Naive thymus-derived CD4-positive, alpha-beta T cell (primary cell): ENCODE results near the gene LRP4. TPM values are rescaled to one million over a fixed set of nuclear protein-coding genes. Genes with fewer than 3 reads are reported as not detected.
A peak's percentile ranks its signal among the peaks of the same experiment; 100 is the strongest.

Source experiments
- ATAC-seq: fragments of 150-1000 bp; cut with Tn5 transposase; 2 replicates; pipeline ENCODE4 v1.10.0; 2021; ENCODE audit warnings: mild to moderate bottlenecking, moderate library complexity
- CTCF ChIA-PET: fragments of 350-600 bp; sonication (Branson Sonifier 250); formaldehyde crosslinking; loops from one replicate; lab custom pipeline; 2021; ENCODE audit warnings: antibody characterized with exemption; lab: Charles Lee
- POLR2A ChIA-PET: fragments of 350-600 bp; sonication (Branson Sonifier 250); formaldehyde crosslinking; loops from one replicate; lab custom pipeline; 2021; ENCODE audit warnings: antibody characterized with exemption, inconsistent platforms; lab: Charles Lee
- DNase-seq, 9 donors: peaks; one replicate each; pipeline versions ENCODE4 v3.0.0 to v3.0.0-alpha.2; 2020 to 2022; ENCODE audit warnings: mixed read lengths in 1 of 9
- H3K27ac ChIP-seq: one replicate; pipeline ENCODE4 v1.7.0; 2013; ENCODE audit warnings: mild to moderate bottlenecking, low read depth, low read length, moderate library complexity
- H3K27me3 ChIP-seq, 2 donors: one replicate each; pipeline ENCODE4 v1.7.0; 2013; ENCODE audit warnings: low read length in 2 of 2, mild to moderate bottlenecking in 2 of 2, moderate library complexity in 2 of 2; ENCODE audit not compliant: control insufficient read depth in 2 of 2, insufficient read depth in 2 of 2
- H3K36me3 ChIP-seq, 3 experiments: 1 replicate in 2 of 3; 2 replicates in 1 of 3; pipeline ENCODE4 v1.7.0; 2013; ENCODE audit warnings: low read length in 3 of 3, mild to moderate bottlenecking in 3 of 3, moderate library complexity in 1 of 3; ENCODE audit not compliant: insufficient read depth in 3 of 3, control insufficient read depth in 2 of 3
- H3K4me1 ChIP-seq, 2 donors: one replicate each; pipeline ENCODE4 v1.7.0; 2013; ENCODE audit warnings: low read length in 2 of 2, mild to moderate bottlenecking in 2 of 2, moderate library complexity in 1 of 2; ENCODE audit not compliant: control insufficient read depth in 2 of 2, insufficient read depth in 2 of 2
- H3K4me3 ChIP-seq: 2 replicates; pipeline ENCODE4 v1.7.0; 2013; ENCODE audit warnings: mild to moderate bottlenecking, low read length
- H3K9me3 ChIP-seq, 3 experiments: 1 replicate in 2 of 3; 2 replicates in 1 of 3; pipeline ENCODE4 v1.7.0; 2013; ENCODE audit warnings: low read length in 3 of 3; ENCODE audit not compliant: control insufficient read depth in 2 of 3
- H3K27ac Mint-ChIP-seq, 9 donors: one replicate each; pipeline ENCODE4 v1.8.0; 2020 to 2022; ENCODE audit warnings: mixed read lengths in 9 of 9, mild to moderate bottlenecking in 8 of 9, moderate library complexity in 5 of 9, inconsistent platforms in 2 of 9
- H3K27me3 Mint-ChIP-seq, 5 donors: one replicate each; pipeline ENCODE4 v1.8.0; 2021 to 2022; ENCODE audit warnings: mixed read lengths in 5 of 5, mild to moderate bottlenecking in 1 of 5
- H3K36me3 Mint-ChIP-seq, 5 donors: one replicate each; pipeline ENCODE4 v1.8.0; 2020 to 2022; ENCODE audit warnings: mixed read lengths in 5 of 5, mild to moderate bottlenecking in 3 of 5, inconsistent platforms in 1 of 5
- H3K4me1 Mint-ChIP-seq, 7 donors: one replicate each; pipeline ENCODE4 v1.8.0; 2020 to 2022; ENCODE audit warnings: mixed read lengths in 7 of 7, mild to moderate bottlenecking in 3 of 7, inconsistent platforms in 1 of 7
- H3K4me3 Mint-ChIP-seq, 10 donors: one replicate each; pipeline ENCODE4 v1.8.0; 2020 to 2022; ENCODE audit warnings: mild to moderate bottlenecking in 10 of 10, mixed read lengths in 10 of 10, moderate library complexity in 6 of 10, inconsistent platforms in 2 of 10
- H3K9me3 Mint-ChIP-seq, 11 donors: one replicate each; pipeline ENCODE4 v1.8.0; 2020 to 2022; ENCODE audit warnings: mixed read lengths in 11 of 11, mild to moderate bottlenecking in 4 of 11, inconsistent platforms in 1 of 11, moderate library complexity in 1 of 11
- intact Hi-C, 2 donors: fragments of 100-400 bp; cut with micrococcal nuclease; formaldehyde crosslinking; loops; one replicate each; pipeline ENCODE4 v1.15.1; 2023
- polyA plus RNA-seq, 2 donors: library from polyadenylated mRNA; unstranded; fragments of 300-500 nt; fragmentation: Illumina TruSeq; gene quantifications; one replicate each; pipeline ENCODE4 v1.2.3, GENCODE V29; 2021
- total RNA-seq, 6 experiments: library from RNA in 5 of 6; stranded (reverse) in 5 of 6; gene quantifications; 1 replicate in 5 of 6; 2 replicates in 1 of 6; pipeline ENCODE4 v1.2.3 and lab custom pipeline; 2021 to 2026

The LRP4 gene
- total and polyA plus RNA-seq, 7 experiments from 2014 or later: not detected

- Mint-ChIP-seq H3K36me3 (peaks cover 0 to 4% (median 0%) of the 10 kb centered on the region in 5 donors), H3K27me3 (no peaks in the 10 kb centered on the region), H3K4me3 (no peak overlapping the region), H3K9me3 (no peaks in the 10 kb centered on the region), H3K27ac (no peak overlapping the region), H3K4me1 (peaks cover 16 to 53% (median 37%) of the 10 kb centered on the region in 7 donors)
- Histone ChIP-seq H3K4me1 (no peaks in the 10 kb centered on the region), H3K27ac (no peak overlapping the region), H3K36me3 (no peaks in the 10 kb centered on the region), H3K27me3 (no peaks in the 10 kb centered on the region), H3K9me3 (no peaks in the 10 kb centered on the region), H3K4me3 (no peak overlapping the region)
- ATAC-seq: no peak
- no peak for DNase-seq
- intact Hi-C loops: no loop called here
- POLR2A ChIA-PET: no interaction called here
- CTCF ChIA-PET: no interaction called here
These were observed 85.7 kb downstream of the LRP4 start for GRCh38 chr11:46832511-46833214.

- Histone ChIP-seq H3K4me3 (no peak overlapping the region), H3K36me3 (no peaks in the 10 kb centered on the region), H3K27me3 (no peaks in the 10 kb centered on the region), H3K4me1 (peaks cover 10 to 11% of the 10 kb centered on the region in 2 donors), H3K9me3 (no peaks in the 10 kb centered on the region), H3K27ac (no peak overlapping the region)
- ChIA-PET CTCF (interaction anchor here (0.7 kb wide), 1 partner anchor 17 kb away, joined by 3 read pairs; no protein-coding TSS in a partner anchor), POLR2A (no interaction called here)
- Mint-ChIP-seq H3K4me1 (peaks cover 16 to 58% (median 42%) of the 10 kb centered on the region in 7 donors), H3K9me3 (no peaks in the 10 kb centered on the region), H3K4me3 (peak overlapping the region in 6 of 10 donors; percentile 52 to 84 (median 80)), H3K36me3 (peaks cover 0 to 1% (median 0%) of the 10 kb centered on the region in 5 donors), H3K27ac (peak overlapping the region in 4 of 9 donors; percentile 43 to 74 (median 52)), H3K27me3 (no peaks in the 10 kb centered on the region)
- no peak for DNase-seq
- ATAC-seq: no peak
- intact Hi-C loops: loop anchor here in 1 of 2 donors (5.0 kb wide), 1 partner anchor 584 kb away; no protein-coding TSS in a partner anchor
These were observed 90.4 kb downstream of the LRP4 start for GRCh38 chr11:46827995-46828394.

GRCh38 chr11:46826310-46827044 lies 91.9 kb downstream of the LRP4 start:
- H3K36me3 Mint-ChIP-seq: peaks cover 0 to 1% (median 0%) of the 10 kb centered on the region in 5 donors
- ATAC-seq (peak; percentile 100), DNase-seq (peak; percentile 48 to 72 (median 67))
- intact Hi-C loops: loop anchor here (1.0 to 5.0 kb wide), 2 partner anchors 20 to 586 kb away; partner anchors contain the start of gene CKAP5 (in 2 of the 2)
- Histone ChIP-seq H3K9me3 (no peaks in the 10 kb centered on the region), H3K27me3 (no peaks in the 10 kb centered on the region), H3K4me1 (peaks cover 10 to 11% of the 10 kb centered on the region in 2 donors), H3K27ac (peak overlapping the region; percentile 1), H3K36me3 (no peaks in the 10 kb centered on the region), H3K4me3 (peak overlapping the region; percentile 45)
- H3K27me3 Mint-ChIP-seq: no peaks in the 10 kb centered on the region
- H3K9me3 Mint-ChIP-seq: no peaks in the 10 kb centered on the region
- ChIA-PET POLR2A (no interaction called here), CTCF (no interaction called here)
- peaks cover 12 to 49% (median 37%) of the 10 kb centered on the region in 7 donors for H3K4me1 Mint-ChIP-seq
- H3K27ac Mint-ChIP-seq: peak overlapping the region in 5 of 9 donors; percentile 43 to 83 (median 64)
- peak overlapping the region; percentile 77 to 90 (median 83) for H3K4me3 Mint-ChIP-seq

- H3K9me3 Mint-ChIP-seq: no peaks in the 10 kb centered on the region
- H3K27me3 Mint-ChIP-seq: no peaks in the 10 kb centered on the region
- ChIA-PET CTCF (interaction anchor here (0.6 kb wide), 1 partner anchor 371 kb away, joined by 4 read pairs; no protein-coding TSS in a partner anchor), POLR2A (no interaction called here)
- peak overlapping the region in 2 of 9 donors; percentile 65 to 66 for H3K27ac Mint-ChIP-seq
- Histone ChIP-seq H3K9me3 (no peaks in the 10 kb centered on the region), H3K4me3 (no peak overlapping the region), H3K36me3 (peaks cover 0 to 27% (median 5%) of the 10 kb centered on the region in 3 experiments), H3K4me1 (no peaks in the 10 kb centered on the region), H3K27me3 (no peaks in the 10 kb centered on the region), H3K27ac (no peak overlapping the region)
- intact Hi-C loops: loop anchor here (2.0 to 5.0 kb wide), 2 partner anchors 47 to 138 kb away; no protein-coding TSS in a partner anchor
- H3K36me3 Mint-ChIP-seq: peaks cover 5 to 31% (median 15%) of the 10 kb centered on the region in 5 donors
- ATAC-seq (peak; percentile 68), DNase-seq (peak in 3 of 9 donors; percentile 6 to 14 (median 12))
- peaks cover 0 to 15% (median 5%) of the 10 kb centered on the region in 7 donors for H3K4me1 Mint-ChIP-seq
- no peak overlapping the region for H3K4me3 Mint-ChIP-seq
These were observed 109.4 kb downstream of the LRP4 start for GRCh38 chr11:46808799-46809431.

Other genes with a start within 250 kb of the LRP4 start
- 10 to 100 TPM; 44.6 to 82.5 (median 64.6) TPM for gene ARHGAP1, start 217.9 kb downstream of the LRP4 start, total RNA-seq
- gene ARHGAP1, start 217.9 kb downstream of the LRP4 start, polyA plus RNA-seq: 10 to 100 TPM; 44.2 to 69.9 TPM
- gene ZNF408, start 217.5 kb downstream of the LRP4 start, total RNA-seq: 10 to 100 TPM in 4 of 5 experiments, 1 to 10 TPM in 1; 7.8 to 20.0 (median 16.6) TPM
- 10 to 100 TPM in 1 of 2 donors, 1 to 10 TPM in 1; 7.0 to 14.1 TPM for gene ZNF408, start 217.5 kb downstream of the LRP4 start, polyA plus RNA-seq
- gene F2, start 199.3 kb downstream of the LRP4 start, total RNA-seq: under 1 TPM in 1 of 5 experiments, not detected in 4; 0.15 TPM
- not detected for gene F2, start 199.3 kb downstream of the LRP4 start, polyA plus RNA-seq
- gene CKAP5, start 72.3 kb downstream of the LRP4 start, total RNA-seq: 100 to 1,000 TPM in 1 of 5 experiments, 10 to 100 TPM in 4; 28.3 to 126 (median 46.0) TPM
- 10 to 100 TPM; 10.9 to 23.8 TPM for gene CKAP5, start 72.3 kb downstream of the LRP4 start, polyA plus RNA-seq
- 10 to 100 TPM in 4 of 5 experiments, 1 to 10 TPM in 1; 9.3 to 18.6 (median 16.1) TPM for gene CSTPP1, start 18.2 kb upstream of the LRP4 start, total RNA-seq
- gene CSTPP1, start 18.2 kb upstream of the LRP4 start, polyA plus RNA-seq: 10 to 100 TPM; 15.2 to 17.0 TPM